T-helper 1 cell (primary cell): ENCODE measurements around the gene GCSH.
A peak's percentile ranks its signal among the peaks of the same experiment; 100 is the strongest.

ENCODE experiments used
- DNase-seq, 5 donors: peaks; one replicate each; pipeline ENCODE4 v3.0.0-alpha.2; 2012 to 2020

Gene GCSH

DNA sequence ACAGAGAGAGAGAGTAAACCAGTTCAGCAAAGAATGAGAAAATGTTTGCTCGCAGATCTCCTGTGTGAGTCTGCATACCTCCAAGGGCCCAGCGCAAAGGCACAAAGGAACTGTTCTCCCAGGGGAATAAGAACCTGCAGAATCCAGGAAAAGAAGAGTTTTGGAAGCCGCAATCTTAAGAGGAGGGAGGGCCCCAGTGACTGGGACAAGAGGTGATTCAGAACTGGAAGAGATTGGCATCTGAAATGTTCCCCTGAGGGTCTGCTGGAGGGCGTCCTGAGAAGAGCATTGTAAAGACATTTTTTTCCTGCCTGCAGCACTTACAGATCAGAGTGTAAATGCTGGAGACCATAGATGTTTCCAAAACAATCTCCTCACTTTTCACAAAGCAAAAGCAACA, 54.5 kb downstream of the GCSH start:
- no peak for DNase-seq

DNA sequence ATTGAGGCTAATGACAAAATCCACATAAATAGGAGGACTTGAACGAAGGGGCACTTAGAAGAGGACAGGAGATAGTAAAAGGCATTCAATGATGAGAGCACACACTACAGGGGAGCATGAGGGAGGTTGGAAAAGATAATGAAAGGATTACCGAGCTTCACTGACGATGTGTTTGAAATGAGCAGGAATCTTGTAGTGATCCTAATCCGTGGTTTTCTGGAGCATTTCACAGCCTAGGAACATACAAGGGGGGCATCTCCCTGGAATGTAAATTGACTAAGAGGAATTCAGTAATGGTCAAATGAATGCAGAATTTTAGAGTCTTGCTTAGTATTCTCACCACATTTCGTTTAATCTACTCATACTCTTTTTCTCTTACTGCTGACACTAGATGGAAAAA, 55.4 kb downstream of the GCSH start:
- DNase-seq = no peak

DNA sequence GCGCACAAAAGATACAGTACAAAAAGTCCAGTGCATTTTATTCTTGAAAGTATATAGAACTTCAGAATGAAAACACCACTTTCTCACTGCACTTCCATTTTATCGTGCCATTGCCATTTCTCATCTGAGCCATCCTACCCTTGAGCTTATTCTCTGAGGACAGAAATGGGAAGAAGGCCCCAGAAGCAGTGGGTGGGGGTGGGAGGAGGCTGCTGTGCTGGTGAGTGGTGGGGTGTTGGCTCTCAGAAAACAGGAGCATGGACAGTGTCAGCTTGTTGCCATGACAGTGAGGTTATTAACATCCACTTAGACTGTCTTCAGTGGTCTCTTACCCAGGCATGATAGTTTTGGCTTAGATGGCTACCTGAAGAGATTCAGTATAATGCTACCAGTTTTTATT, 56.1 kb downstream of the GCSH start:
- no peak for DNase-seq

DNA sequence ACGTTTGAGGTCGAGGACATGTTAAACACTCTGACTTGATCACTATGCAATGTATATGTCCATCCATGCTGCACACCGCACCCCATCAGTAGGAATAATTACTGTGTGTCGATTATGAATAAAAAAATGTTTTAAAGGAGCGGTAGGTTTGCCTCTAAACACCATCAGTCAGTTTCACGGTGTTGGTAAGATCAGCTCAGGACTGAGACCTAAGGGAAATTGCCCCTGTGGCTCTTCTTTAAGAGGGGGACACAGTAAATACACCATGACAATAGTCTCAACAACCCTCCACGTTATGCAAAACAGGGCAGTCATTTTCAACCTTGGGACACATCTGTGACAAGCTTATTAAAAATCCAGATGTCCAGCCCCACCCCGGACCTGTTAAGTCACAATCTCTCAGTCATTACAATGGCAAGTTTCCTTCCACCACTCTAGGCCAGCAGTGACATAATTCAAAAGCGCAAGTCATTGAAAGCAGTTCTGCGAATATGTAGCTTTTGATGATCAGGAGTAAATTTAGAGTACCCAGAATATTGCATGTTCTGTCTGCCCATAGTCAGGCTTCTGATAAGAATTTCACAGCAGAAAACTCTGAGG, 59.3 kb downstream of the GCSH start:
- peak in 1 of 5 donors; percentile 10 for DNase-seq

DNA sequence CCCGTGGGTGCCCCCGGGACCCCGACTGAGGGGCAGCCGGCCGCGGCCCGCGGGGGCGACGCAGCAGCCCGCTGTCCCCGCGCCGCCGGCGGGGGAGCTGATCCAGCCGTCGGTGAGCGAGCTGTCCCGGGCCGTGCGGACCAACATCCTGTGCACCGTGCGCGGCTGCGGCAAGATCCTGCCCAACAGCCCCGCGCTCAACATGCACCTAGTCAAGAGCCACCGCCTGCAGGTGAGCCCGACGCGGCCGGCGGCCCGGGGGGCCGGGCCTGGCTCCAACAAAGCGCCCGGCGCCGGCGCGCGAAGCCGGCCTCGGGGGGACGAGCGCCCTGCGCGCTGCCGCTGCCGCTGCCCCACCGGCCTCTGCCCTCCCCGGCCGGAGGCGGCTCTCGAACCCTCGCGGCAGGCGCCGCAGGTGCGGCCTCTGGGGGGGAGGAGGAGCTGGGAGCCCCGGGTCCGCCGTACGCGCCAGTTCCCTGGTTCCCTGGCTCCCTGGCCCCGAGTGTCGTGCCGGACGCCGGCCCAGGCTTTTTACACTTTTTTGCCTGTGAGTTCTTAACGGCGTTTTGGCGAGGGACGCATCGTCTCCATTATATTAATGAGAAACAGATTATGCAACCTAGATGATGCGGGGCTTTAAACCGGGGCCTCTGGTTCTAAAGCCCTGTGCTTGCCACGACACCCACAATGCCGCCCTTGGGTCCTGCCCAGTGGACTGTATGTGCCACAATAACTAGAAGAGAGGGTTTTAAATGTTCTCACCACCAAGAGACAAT, 60.0 kb downstream of the GCSH start:
- DNase-seq = peak in 4 of 5 donors; percentile 27 to 54 (median 34)

DNA sequence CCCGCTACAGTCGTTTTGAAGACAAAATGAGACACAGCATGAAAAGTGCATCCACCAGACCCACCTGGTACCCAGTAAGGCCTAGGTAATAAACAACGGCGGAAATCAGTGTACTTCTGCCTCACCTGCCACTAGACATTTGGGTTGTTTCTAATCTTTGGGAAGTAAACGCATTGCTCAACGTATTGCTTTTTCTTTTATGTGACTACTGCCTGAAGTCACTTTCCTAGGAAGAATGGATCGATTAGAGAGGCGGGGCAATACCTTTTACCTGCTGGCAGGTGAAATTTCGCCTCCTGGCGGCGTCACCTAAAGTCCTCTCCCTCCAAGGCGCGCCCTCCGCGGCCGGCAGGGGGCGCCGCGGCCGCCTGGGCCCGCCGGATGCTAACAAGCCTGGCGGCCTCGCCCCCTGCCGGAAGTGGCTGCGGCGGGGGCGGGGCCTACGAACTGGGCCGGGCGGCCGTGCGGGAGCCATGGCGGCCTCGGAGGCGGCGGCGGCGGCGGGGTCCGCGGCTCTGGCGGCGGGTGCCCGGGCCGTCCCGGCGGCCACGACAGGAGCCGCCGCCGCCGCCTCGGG, 60.7 kb downstream of the GCSH start, which contains the start of gene ATMIN:
ATMIN (plus strand) TSS at position 445 of the 577 bp plus-strand sequence; CDS start at position 474, 29 bp downstream.
- DNase-seq = peak; percentile 80 to 93 (median 83)
